BLaER1 (cell line): ENCODE measurements around the gene ATP9B.
"Not testable (repeated sequence)": the region's sequence is repeated elsewhere in the genome, so short reads cannot be mapped to it uniquely, and the experiment has no call there.

ENCODE experiments used
- H3K27ac ChIP-seq: shearing (Covaris generic); formaldehyde crosslinking; 2 replicates; pipeline ENCODE4 v1.8.1; 2022
- H3K27me3 ChIP-seq: shearing (Covaris generic); formaldehyde crosslinking; 2 replicates; pipeline ENCODE4 v1.8.1; 2022
- H3K36me3 ChIP-seq: shearing (Covaris generic); formaldehyde crosslinking; 2 replicates; pipeline ENCODE4 v1.8.1; 2022
- H3K4me1 ChIP-seq: shearing (Covaris generic); formaldehyde crosslinking; 2 replicates; pipeline ENCODE4 v1.8.1; 2022
- H3K4me2 ChIP-seq: shearing (Covaris generic); formaldehyde crosslinking; 2 replicates; pipeline ENCODE4 v1.8.1; 2022
- H3K4me3 ChIP-seq: shearing (Covaris generic); formaldehyde crosslinking; 2 replicates; pipeline ENCODE4 v1.8.1; 2022
- H3K9ac ChIP-seq: shearing (Covaris generic); formaldehyde crosslinking; 2 replicates; pipeline ENCODE4 v1.8.1; 2022
- H3K9me3 ChIP-seq: shearing (Covaris generic); formaldehyde crosslinking; 2 replicates; pipeline ENCODE4 v1.8.1; 2022
- H4K20me1 ChIP-seq: shearing (Covaris generic); formaldehyde crosslinking; 2 replicates; pipeline ENCODE4 v1.8.1; 2022
- Cebpa-rat ChIP-seq: shearing (Covaris generic); IDR thresholded peaks from 2 replicates; pipeline ENCODE4 v1.8.1; 2022

ATP9B gene

DNA sequence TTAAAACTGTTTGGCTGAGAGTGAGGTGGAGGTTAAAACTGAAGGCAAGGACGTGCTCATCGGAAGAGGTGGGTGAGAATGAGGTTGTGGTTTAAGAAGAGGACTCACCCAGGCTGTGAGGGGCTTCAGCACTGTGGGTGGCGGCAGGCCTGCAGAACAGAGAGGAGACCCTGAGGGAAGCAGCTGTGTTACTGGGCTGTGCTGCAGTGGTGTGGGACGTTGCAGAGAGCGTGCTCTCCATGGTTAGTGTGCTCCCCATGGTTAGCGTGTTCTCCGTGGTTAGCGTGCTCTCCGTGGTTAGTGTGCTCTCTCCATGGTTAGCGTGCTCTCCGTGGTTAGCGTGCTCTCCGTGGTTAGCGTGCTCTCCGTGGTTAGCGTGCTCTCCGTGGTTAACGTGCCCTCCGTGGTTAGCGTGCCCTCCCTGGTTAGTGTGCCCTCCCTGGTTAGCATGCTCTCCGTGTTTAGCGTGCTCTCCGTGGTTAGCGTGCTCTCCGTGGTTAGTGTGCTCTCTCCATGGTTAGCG lies 258.1 kb downstream of the ATP9B start:
- no peaks in the 10 kb centered on the region for H3K4me1 ChIP-seq
- no peak for TF ChIP-seq Cebpa-rat

GRCh38 chr18:79327915-79328314 lies 258.7 kb downstream of the ATP9B start:
- not testable (repeated sequence) for H3K27ac ChIP-seq, H3K4me1 ChIP-seq, H4K20me1 ChIP-seq, H3K4me2 ChIP-seq, H3K27me3 ChIP-seq, H3K4me3 ChIP-seq, H3K9ac ChIP-seq
- Histone ChIP-seq H3K9me3 (peaks cover 12% of the 10 kb centered on the region), H3K36me3 (peaks cover 37% of the 10 kb centered on the region)

More for the DNA sequence above, 258.1 kb downstream of the ATP9B start:
- no peaks in the 10 kb centered on the region for H3K27me3 ChIP-seq
- no peak overlapping the region for H3K4me3 ChIP-seq
- 0 out of 2 replicates have a peak, but pooled peaks cover 2% of the 10 kb centered on the region for H4K20me1 ChIP-seq
- H3K27ac ChIP-seq = no peak overlapping the region
- H3K4me2 ChIP-seq = no peak overlapping the region
- H3K36me3 ChIP-seq = peaks cover 33% of the 10 kb centered on the region
- peaks cover 12% of the 10 kb centered on the region for H3K9me3 ChIP-seq
- H3K9ac ChIP-seq = no peak overlapping the region

- Histone ChIP-seq H3K4me2 (no peak overlapping the region), H3K4me1 (no peaks in the 10 kb centered on the region), H3K4me3 (no peak overlapping the region), H3K9me3 (peaks cover 12% of the 10 kb centered on the region), H3K27me3 (no peaks in the 10 kb centered on the region), H3K36me3 (peaks cover 41% of the 10 kb centered on the region), H3K27ac (no peak overlapping the region), H3K9ac (no peak overlapping the region), H4K20me1 (no peaks in the 10 kb centered on the region)
- no peak for TF ChIP-seq Cebpa-rat
Observed at GRCh38 chr18:79328887-79329286, 259.7 kb downstream of the ATP9B start.

GRCh38 chr18:79329786-79330185 lies 260.6 kb downstream of the ATP9B start:
- Histone ChIP-seq H3K27me3 (no peaks in the 10 kb centered on the region), H3K4me3 (no peak overlapping the region), H3K36me3 (peaks cover 41% of the 10 kb centered on the region), H3K4me1 (no peaks in the 10 kb centered on the region), H3K4me2 (no peak overlapping the region), H3K27ac (no peak overlapping the region), H3K9ac (no peak overlapping the region), H4K20me1 (no peaks in the 10 kb centered on the region), H3K9me3 (peaks cover 12% of the 10 kb centered on the region)
- no peak for TF ChIP-seq Cebpa-rat

DNA sequence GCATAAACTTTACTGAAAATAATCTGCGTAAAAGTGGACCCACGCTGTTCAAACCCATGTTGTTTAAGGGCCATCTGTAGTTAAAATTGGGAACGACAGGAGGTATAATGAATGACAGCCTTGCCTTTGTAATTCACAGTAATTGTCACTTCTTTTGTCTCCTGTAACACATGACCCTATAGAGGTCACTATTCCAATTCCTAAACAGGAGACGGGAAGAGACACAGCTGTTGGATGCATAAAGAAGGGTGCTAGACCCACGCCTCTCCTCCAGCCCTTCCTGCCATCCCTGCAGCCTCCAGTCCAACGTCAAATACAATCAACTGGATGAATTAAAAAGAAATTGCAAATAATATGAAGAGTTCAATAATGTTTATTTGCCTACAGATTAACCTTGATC lies 263.5 kb downstream of the ATP9B start:
- no peak overlapping the region for H3K27ac ChIP-seq
- H4K20me1 ChIP-seq = no peaks in the 10 kb centered on the region
- TF ChIP-seq Cebpa-rat = no peak
- H3K4me3 ChIP-seq = no peak overlapping the region
- no peak overlapping the region for H3K4me2 ChIP-seq
- no peak overlapping the region for H3K9ac ChIP-seq
- H3K4me1 ChIP-seq = no peaks in the 10 kb centered on the region
- no peaks in the 10 kb centered on the region for H3K27me3 ChIP-seq
- H3K9me3 ChIP-seq = no peaks in the 10 kb centered on the region
- peaks cover 55% of the 10 kb centered on the region for H3K36me3 ChIP-seq

DNA sequence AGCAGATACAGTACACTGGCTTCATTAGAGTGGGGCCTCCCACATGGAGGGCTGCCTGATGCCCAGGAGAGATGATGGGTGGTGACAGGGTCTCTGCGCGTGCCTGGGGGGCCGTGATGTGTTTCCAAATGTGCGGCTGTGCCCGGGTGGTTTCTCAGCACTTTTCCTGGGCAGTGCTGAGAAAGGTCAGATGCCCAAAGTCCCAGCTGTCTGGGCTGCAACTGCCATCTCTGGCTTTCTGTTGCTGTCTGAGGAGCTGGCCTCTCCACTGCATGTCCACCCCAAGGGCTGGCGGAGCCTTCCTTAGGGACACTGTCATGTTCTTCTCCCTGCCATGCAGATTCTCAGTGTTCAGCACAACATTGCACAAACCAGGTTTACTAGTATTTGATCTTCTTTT lies 263.9 kb downstream of the ATP9B start:
- no peak overlapping the region for H3K9ac ChIP-seq
- no peak for TF ChIP-seq Cebpa-rat
- H3K4me2 ChIP-seq = no peak overlapping the region
- H3K36me3 ChIP-seq = peaks cover 59% of the 10 kb centered on the region
- H3K27me3 ChIP-seq = no peaks in the 10 kb centered on the region
- H3K27ac ChIP-seq = no peak overlapping the region
- H4K20me1 ChIP-seq = no peaks in the 10 kb centered on the region
- no peaks in the 10 kb centered on the region for H3K4me1 ChIP-seq
- H3K9me3 ChIP-seq = no peaks in the 10 kb centered on the region
- no peak overlapping the region for H3K4me3 ChIP-seq

DNA sequence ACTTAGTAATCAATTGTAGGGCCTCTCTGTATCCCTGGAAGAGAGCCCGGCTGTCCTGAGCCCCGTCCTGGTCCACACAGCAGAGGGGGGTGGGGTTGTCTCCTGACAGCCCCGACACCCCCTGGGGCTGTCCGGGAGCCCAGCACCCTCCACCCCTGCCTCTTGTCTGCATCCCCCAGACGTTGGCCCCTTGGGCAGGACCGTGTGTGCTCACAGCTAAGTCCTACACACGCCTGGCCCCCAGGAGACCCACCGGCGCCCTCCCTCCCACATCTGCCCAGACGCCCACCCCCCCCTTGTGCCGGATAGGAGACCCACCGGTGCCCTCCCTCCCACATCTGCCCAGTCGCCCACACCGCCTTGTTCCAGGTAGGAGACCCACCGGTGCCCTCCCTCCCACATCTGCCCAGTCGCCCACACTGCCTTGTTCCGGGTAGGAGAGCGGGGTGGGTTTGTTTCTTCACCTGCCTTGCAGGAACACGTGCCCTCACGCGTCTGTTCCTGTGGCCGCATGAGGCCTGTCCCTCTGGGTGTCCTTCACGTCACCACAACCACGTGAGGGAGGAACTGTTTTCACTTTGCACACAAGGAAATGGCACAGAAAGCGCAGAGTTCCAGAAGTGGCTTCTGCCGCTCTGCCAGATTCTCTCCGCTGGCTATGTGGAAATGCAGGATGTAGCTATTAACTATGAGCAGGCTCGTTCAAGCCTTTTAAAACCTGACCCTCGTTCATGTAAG lies 265.5 kb downstream of the ATP9B start:
- Histone ChIP-seq H3K9me3 (0 out of 2 replicates have a peak, but pooled peaks cover 3% of the 10 kb centered on the region), H3K27me3 (no peaks in the 10 kb centered on the region), H4K20me1 (no peaks in the 10 kb centered on the region), H3K4me3 (no peak overlapping the region), H3K4me1 (no peaks in the 10 kb centered on the region), H3K27ac (no peak overlapping the region), H3K36me3 (peaks cover 67% of the 10 kb centered on the region), H3K9ac (no peak overlapping the region), H3K4me2 (no peak overlapping the region)
- no peak for TF ChIP-seq Cebpa-rat

GRCh38 chr18:79335833-79336360 lies 266.7 kb downstream of the ATP9B start:
- no peak for TF ChIP-seq Cebpa-rat
- Histone ChIP-seq H3K27me3 (no peaks in the 10 kb centered on the region), H4K20me1 (no peaks in the 10 kb centered on the region), H3K4me2 (no peak overlapping the region), H3K36me3 (peaks cover 61% of the 10 kb centered on the region), H3K4me3 (no peak overlapping the region), H3K9ac (no peak overlapping the region), H3K9me3 (0 out of 2 replicates have a peak, but pooled peaks cover 3% of the 10 kb centered on the region), H3K27ac (no peak overlapping the region), H3K4me1 (no peaks in the 10 kb centered on the region)

DNA sequence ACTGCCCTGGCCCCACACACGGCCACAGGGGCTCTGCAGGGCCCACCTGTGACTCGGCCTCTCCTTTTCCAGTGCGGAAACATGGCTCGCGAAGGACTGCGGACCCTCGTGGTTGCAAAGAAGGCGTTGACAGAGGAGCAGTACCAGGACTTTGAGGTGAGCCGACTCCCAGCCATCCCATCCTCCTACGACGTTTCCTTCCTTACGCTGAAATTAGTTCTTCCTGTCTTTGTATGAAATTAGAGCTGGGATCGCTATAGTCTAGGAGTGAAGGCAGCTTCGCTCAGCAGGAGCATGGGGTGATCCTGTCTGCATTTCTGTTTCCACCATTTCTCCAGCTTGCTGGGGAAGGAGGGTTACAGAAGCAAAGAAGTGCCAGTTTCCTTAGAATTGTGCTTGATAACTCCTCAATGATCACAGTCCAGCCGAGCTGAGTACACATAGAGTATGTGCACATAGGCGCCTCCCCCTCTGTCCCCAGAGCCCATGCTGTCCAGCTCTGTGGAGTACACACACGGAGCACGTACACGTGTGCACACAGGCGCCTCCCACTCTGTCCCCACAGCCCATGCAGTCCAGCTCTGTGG lies 267.5 kb downstream of the ATP9B start:
- H3K27me3 ChIP-seq = no peaks in the 10 kb centered on the region
- H3K27ac ChIP-seq = no peak overlapping the region
- no peaks in the 10 kb centered on the region for H3K4me1 ChIP-seq
- 0 out of 2 replicates have a peak, but pooled peaks cover 3% of the 10 kb centered on the region for H3K9me3 ChIP-seq
- H3K36me3 ChIP-seq = peaks cover 62% of the 10 kb centered on the region
- TF ChIP-seq Cebpa-rat = no peak
- H3K4me3 ChIP-seq = no peak overlapping the region
- H3K4me2 ChIP-seq = no peak overlapping the region
- H3K9ac ChIP-seq = no peak overlapping the region
- H4K20me1 ChIP-seq = no peaks in the 10 kb centered on the region

- no peaks in the 10 kb centered on the region for H4K20me1 ChIP-seq
- no peak overlapping the region for H3K9ac ChIP-seq
- no peak for TF ChIP-seq Cebpa-rat
- H3K36me3 ChIP-seq = peaks cover 66% of the 10 kb centered on the region
- no peaks in the 10 kb centered on the region for H3K4me1 ChIP-seq
- H3K9me3 ChIP-seq = 0 out of 2 replicates have a peak, but pooled peaks cover 3% of the 10 kb centered on the region
- H3K4me3 ChIP-seq = no peak overlapping the region
- no peaks in the 10 kb centered on the region for H3K27me3 ChIP-seq
- H3K4me2 ChIP-seq = no peak overlapping the region
- H3K27ac ChIP-seq = no peak overlapping the region
Observed at GRCh38 chr18:79337184-79337583, 268.0 kb downstream of the ATP9B start.
